ENCODE measurements around the gene LEPROT.

LEPROT gene

DNA sequence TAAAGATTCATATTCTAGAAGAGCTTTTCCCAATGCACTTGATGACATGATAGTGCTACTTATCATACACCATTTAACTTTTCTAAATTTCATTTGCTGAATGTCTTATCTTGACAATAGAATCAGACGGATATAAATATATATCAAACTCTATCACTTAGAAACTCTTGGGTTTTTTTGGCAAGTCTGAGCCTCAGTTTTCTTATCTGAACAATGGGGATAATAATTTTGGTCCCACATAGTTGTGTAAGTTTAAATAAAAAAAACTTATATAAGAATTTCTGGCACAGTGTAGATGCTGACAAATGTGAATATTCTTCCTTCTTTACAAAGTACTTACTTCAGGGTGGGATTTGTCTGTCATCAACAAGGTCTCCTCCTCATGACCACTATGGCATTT lies 21.5 kb upstream of the LEPROT start:
- no peak overlapping the region for H3K4me3 ChIP-seq (ENCODE audit: low read depth, low read length)
- TF ChIP-seq, protein P1, sequence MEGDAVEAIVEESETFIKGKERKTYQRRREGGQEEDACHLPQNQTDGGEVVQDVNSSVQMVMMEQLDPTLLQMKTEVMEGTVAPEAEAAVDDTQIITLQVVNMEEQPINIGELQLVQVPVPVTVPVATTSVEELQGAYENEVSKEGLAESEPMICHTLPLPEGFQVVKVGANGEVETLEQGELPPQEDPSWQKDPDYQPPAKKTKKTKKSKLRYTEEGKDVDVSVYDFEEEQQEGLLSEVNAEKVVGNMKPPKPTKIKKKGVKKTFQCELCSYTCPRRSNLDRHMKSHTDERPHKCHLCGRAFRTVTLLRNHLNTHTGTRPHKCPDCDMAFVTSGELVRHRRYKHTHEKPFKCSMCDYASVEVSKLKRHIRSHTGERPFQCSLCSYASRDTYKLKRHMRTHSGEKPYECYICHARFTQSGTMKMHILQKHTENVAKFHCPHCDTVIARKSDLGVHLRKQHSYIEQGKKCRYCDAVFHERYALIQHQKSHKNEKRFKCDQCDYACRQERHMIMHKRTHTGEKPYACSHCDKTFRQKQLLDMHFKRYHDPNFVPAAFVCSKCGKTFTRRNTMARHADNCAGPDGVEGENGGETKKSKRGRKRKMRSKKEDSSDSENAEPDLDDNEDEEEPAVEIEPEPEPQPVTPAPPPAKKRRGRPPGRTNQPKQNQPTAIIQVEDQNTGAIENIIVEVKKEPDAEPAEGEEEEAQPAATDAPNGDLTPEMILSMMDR (IDR thresholded peaks at IDR 0.05; ENCODE audit: borderline replicate concordance, insufficient read depth, low read depth, low read length): no peak

DNA sequence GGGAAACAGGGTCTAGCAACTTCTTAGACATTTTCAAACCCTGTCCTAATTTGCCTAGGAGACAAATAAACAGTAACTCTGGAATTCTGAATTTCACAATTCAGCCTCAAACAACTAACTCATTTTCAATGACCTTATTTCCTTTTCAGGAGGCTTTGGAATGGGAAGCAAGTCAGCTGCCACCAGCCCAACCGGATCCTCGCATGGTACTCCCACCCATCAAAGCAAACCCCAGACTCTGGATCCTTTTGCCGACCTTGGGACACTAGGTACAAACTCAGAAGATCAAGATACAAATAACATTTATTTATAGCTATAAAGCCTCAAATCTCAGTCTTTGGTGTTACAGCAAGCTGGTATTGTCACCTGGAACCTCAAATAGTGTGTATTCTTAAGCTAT lies 18.9 kb upstream of the LEPROT start:
- no peak overlapping the region for H3K4me3 ChIP-seq (ENCODE audit: low read depth, low read length)
- TF ChIP-seq, protein P1 (IDR thresholded peaks at IDR 0.05; ENCODE audit: borderline replicate concordance, insufficient read depth, low read depth, low read length): no peak

DNA sequence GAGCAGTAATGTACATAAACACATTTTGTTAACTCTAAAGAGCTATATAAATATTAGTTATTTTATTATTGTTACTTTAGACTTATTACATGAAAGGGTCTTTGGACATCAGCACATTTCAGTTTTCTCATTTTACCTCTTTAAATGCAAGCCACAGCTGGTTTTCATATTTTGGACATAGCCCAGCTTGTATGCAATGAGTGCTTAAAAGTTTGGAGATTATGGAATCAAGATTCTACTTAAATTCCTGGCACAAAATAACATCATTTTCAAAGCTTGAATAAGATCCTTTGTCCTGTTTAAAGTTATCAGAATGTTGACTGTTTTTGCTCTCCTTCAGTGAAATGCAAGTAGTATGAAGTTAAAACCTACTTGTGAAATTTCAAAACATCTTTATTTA lies 15.5 kb upstream of the LEPROT start:
- H3K4me3 ChIP-seq (ENCODE audit: low read depth, low read length): no peak overlapping the region
- TF ChIP-seq, protein P1 (IDR thresholded peaks at IDR 0.05; ENCODE audit: borderline replicate concordance, insufficient read depth, low read depth, low read length): no peak

DNA sequence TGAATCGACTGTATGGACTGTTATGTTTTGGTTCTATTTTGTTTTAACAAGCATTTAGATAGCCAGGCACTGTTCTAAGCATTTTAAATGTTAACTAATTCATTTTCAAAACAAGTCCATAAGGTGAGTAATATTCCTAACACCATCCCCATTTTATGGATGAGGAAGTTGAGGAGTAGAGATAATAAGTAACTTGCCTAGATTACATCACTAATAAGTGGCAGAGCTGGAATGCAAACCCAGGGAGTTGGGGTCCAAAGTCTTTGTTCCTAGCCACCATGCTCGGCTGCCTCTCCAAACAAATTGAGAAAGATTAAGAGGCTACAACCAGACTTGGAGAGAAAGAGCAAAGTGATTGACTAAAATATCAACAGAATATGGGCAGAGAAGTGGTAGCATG lies 12.6 kb upstream of the LEPROT start:
- TF ChIP-seq, protein P1 (IDR thresholded peaks at IDR 0.05; ENCODE audit: borderline replicate concordance, insufficient read depth, low read depth, low read length): no peak
- no peak overlapping the region for H3K4me3 ChIP-seq (ENCODE audit: low read depth, low read length)

DNA sequence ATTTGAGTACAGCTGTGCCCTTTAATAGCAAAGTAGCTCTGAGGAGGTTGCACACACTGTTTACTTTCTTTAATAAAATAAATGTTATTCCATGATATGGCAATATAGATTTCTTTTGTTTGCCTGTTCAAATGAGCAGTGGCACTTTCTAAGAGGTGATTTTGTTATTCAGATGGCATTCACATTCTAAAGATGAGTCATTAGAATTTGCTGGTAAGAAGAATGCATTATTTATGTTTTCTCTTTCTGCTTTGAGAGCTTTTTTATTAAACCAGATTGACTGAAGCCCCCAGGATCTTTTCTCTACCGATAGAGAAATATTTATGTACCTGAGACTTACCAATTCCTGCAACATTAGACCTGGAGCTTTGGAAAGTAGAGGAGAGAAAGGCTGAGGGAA lies 11.2 kb upstream of the LEPROT start:
- no peak overlapping the region for H3K4me3 ChIP-seq (ENCODE audit: low read depth, low read length)
- TF ChIP-seq, protein P1 (IDR thresholded peaks at IDR 0.05; ENCODE audit: borderline replicate concordance, insufficient read depth, low read depth, low read length): no peak

DNA sequence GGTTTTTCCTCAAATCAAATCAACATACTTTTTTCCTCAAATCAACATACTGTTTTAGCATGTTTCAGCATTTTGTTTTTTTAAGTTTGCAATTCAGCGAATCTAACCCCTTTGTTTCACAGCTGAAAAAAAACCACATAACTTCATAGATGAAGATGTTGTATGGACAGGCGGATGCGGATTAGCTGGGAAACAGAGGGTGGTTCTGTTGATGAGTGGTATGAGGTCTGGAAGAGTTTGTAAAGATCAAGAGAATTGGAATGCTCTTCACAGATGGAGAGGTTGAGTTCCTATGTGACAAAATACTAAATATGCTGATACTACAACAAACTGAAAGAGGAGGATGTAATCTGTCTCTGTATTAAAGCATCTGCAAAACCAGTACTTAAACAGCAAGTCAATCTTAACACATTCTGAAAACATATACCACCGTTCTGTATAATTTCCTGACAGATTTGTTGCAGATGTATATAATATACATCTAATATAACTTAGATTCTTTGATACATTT lies 10.6 kb upstream of the LEPROT start:
- H3K4me3 ChIP-seq (ENCODE audit: low read depth, low read length): no peak overlapping the region
- TF ChIP-seq, protein P1 (IDR thresholded peaks at IDR 0.05; ENCODE audit: borderline replicate concordance, insufficient read depth, low read depth, low read length): no peak

DNA sequence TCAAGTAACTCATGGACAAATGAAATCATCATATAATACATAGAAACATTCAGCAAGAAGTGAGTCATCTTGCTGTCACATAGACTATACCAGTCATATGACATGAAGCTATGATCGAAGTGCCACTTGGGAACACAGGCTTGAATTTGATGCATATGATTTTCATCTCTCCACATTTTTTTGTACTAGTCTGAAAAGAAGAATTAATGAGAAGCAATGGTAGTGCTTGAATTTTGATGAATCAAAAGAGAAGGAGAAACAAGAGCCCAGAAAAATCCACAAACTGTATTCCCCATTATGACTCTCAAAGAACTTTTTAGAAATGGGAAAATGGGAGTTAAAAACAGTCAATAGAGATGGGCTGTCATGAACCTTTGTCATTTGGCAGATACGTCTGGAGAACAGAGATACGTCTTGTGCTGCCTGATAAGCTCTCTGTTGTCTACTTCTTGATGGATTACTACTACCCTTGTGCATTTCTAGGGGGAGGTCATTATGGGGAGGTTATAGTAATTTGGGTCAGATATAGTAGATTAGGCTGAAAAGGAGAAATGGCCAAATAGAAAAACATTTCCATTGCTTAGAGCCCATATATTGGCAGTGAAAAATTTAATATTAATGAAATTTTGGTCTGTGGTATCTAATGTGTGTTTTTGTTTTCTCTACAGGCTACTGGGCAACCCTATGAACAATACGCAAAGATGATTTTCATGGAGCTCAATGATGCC lies 8.0 kb upstream of the LEPROT start:
- TF ChIP-seq, protein P1 (IDR thresholded peaks at IDR 0.05; ENCODE audit: borderline replicate concordance, insufficient read depth, low read depth, low read length): no peak
- H3K4me3 ChIP-seq (ENCODE audit: low read depth, low read length): no peak overlapping the region

Data from GM12875 (cell line).